ENCODE measurements around the gene MRPS18A.

- TF ChIP-seq, protein P1, sequence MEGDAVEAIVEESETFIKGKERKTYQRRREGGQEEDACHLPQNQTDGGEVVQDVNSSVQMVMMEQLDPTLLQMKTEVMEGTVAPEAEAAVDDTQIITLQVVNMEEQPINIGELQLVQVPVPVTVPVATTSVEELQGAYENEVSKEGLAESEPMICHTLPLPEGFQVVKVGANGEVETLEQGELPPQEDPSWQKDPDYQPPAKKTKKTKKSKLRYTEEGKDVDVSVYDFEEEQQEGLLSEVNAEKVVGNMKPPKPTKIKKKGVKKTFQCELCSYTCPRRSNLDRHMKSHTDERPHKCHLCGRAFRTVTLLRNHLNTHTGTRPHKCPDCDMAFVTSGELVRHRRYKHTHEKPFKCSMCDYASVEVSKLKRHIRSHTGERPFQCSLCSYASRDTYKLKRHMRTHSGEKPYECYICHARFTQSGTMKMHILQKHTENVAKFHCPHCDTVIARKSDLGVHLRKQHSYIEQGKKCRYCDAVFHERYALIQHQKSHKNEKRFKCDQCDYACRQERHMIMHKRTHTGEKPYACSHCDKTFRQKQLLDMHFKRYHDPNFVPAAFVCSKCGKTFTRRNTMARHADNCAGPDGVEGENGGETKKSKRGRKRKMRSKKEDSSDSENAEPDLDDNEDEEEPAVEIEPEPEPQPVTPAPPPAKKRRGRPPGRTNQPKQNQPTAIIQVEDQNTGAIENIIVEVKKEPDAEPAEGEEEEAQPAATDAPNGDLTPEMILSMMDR (IDR thresholded peaks at IDR 0.05) = no peak
- TF ChIP-seq POLR2A (IDR thresholded peaks at IDR 0.05) = no peak
Observed at GRCh38 chr6:43736211-43736786, 48.7 kb upstream of the MRPS18A start.

Data from testis (tissue), 2 donors.